HG03442 (cell line): Measurements from ENCODE around the gene FAM219A.
"Not testable (repeated sequence)": the region's sequence is repeated elsewhere in the genome, so short reads cannot be mapped to it uniquely, and the experiment has no call there.

ENCODE experiments used
- ATAC-seq: cut with Tn5 transposase; IDR thresholded peaks from one replicate; pipeline ENCODE4 v1.9.1; 2021; ENCODE audit warnings: mild to moderate bottlenecking, moderate library complexity; ENCODE audit not compliant: unreplicated experiment

FAM219A gene

DNA sequence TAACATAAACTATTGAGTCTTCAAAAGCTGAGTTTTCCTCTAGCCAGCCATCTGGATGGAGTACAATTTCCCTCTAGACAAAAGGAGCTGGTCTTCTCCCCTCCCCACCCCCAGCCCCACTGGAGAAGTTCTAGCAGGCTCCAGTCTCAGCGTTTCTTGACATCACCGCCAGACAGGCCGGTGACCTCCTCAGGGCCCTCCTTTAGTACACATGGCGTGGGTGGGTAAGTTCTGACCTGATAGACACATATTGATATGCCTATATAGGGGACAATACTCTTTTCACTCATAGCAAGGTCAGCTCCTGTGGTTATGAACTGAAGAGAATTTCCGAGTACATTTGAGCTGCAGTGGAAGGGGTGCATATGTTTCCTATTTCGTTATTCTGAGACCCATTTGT is 27.5 kb upstream of the FAM219A start:
- ATAC-seq, result no peak

DNA sequence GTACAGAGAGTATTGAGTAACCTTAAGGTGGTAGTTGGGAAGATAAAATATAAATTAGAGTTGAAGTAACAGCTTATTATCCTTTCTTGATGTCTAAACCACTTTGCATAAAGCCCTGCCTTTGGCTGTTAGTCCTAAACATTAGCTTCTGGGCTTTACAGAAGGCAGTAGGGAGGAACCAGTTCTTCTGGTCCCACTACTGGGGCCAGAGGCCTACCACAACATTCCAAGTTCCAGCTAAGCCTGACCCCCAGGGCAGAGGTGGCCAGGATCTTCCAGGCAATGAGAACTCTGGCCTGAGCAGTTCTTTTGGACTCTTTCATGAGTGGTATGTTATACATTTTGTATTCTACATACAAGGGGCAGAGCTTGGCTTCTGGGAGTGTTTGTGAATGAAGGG is 26.3 kb upstream of the FAM219A start:
- no peak for ATAC-seq

DNA sequence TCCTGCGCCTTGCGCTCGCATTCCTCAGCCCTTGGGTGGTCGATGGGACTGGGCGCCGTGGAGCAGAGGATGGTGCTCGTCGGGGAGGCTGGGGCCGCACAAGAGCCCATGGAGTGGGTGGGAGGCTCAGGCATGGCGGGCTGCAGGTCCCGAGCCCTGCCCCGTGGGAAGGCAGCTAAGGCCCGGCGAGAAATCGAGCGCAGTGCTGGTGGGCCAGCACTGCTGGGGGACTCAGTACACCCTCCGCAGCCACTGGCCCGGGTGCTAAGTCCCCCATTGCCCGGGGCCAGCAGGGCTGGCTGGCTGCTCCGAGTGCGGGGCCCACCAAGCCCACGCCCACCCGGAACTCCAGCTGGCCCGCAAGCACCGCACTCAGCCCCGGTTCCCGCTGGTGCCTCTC is 24.4 kb upstream of the FAM219A start:
- not testable (repeated sequence) for ATAC-seq

DNA sequence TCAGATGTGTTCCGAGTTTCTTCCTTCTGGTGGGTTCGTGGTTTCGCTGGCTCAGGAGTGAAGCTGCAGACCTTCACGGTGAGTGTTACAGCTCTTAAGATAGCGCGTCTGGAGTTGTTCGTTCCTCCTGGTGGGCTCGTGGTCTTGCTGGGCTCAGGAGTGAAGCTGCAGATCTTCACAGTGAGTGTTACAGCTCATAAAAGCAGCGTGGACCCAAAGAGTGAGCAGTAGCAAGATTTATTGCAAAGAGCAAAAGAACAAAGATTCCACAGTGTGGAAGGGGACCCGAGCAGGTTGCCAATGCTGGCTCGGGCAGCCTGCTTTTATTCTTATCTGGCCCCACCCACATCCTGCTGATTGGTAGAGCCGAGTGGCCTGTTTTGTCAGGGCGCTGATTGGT is 23.2 kb upstream of the FAM219A start:
- not testable (repeated sequence) for ATAC-seq

DNA sequence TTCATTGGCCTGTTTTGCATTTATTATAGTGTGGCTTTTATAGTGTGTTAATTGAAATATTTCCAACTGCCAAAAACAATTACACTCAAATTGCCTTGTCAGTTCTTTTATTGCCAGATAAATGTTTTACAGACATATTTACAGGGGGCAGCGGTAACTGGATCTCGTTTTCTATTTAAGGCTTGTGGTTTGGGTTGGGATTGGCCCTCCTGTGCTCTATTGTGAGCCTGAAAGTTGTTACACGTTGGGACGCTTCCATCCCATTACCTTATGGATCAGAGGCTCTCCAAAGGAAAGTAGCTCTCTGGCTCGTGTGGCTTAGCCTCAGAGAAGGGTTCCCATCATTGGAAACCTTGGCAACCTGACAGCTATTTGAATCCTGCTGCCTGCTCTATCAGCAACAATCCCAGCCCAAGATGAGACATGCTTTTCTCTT is 21.1 kb upstream of the FAM219A start:
- no peak for ATAC-seq

DNA sequence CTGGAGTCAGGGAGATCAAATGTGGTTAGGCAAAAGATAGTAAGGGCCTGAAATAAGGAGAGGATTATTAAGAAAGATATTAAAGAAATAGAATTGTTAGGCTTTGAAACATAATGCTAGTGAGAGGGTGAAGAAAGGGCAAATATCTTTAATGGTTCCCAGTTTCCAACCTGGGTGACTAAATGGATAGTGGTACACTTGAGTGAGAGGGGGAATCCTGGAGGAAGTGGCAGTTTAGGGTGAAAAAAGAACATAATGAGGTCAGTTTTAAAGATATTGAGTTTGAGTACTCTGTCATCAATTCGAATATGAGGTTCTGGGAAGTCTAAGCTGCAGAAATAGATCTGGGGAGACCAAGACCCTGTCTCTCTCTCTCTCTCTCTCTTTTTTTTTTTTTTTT is 19.2 kb upstream of the FAM219A start:
- no peak for ATAC-seq

DNA sequence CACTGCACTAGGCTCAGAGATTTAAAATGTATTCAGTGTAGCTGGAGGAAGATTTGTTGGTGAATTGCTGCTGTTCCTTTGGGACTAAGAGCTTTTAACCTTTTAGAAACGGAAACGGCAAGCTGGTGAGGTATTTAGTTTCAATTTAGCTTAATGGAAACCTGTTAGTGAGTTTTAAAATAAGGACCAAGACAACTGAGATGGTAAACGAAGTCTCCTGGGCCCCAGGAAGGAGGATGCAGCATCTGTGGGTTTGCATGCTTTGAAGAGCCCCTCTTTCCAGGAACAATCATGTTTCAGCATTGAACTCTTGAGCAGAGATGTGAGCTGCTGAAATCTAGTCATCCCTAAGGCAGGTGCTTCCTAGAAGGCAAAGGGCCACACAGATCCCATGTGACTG is 16.7 kb upstream of the FAM219A start:
- ATAC-seq, result no peak

DNA sequence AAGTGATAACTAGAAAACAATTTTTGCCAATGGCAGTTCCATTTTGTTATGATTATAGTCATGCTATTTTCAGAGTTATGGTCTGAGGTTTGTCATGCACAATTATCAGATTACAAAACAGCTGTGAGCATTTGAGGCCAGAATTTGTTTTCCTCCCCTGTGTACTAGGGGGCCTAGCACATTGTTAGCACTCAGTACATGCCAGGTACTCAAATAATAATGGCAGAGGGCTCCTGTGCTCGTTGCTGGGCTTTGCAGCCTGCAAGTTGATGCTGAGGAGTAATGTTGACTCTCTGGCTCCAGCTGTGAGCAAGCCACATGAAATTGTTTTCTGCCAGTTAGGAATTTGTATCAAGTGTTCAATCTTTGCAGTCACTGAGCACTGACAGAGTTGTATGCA is 7.1 kb upstream of the FAM219A start:
- ATAC-seq, result no peak

DNA sequence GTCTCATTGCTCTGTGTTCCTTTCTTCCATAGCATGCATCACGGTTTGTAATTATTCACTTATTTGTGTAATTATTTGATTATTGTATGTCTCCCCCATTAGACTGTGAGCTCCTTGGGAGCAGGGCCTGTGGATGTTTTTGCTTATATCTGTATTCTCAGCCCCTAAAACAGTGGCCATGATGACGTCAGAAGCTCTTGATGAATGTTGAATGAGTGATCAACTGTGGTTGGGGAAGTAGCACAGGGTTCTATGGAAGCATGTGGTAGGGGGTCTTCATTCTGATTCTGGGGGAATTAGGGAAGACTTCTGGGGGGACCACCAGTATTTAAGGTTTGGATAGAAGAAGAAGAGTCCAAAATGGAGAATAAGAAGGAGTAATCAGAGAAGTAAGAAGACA is 6.2 kb upstream of the FAM219A start:
- ATAC-seq, result no peak

DNA sequence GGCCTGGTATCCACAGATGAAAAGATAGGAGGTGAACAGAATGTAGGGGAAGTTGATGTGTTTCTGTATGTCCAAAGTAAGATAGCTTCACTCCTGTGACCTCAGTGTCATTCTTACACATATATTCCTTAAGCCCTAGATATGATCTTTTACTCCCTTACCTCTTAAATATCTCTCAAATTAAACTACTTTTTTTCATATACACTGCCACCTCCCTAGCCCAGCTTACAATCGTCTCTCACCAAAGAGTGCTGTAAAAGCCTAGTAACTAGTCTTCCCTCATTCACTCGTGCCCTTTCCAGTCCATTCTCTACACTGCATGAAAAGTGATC is 5.5 kb upstream of the FAM219A start:
- no peak for ATAC-seq

DNA sequence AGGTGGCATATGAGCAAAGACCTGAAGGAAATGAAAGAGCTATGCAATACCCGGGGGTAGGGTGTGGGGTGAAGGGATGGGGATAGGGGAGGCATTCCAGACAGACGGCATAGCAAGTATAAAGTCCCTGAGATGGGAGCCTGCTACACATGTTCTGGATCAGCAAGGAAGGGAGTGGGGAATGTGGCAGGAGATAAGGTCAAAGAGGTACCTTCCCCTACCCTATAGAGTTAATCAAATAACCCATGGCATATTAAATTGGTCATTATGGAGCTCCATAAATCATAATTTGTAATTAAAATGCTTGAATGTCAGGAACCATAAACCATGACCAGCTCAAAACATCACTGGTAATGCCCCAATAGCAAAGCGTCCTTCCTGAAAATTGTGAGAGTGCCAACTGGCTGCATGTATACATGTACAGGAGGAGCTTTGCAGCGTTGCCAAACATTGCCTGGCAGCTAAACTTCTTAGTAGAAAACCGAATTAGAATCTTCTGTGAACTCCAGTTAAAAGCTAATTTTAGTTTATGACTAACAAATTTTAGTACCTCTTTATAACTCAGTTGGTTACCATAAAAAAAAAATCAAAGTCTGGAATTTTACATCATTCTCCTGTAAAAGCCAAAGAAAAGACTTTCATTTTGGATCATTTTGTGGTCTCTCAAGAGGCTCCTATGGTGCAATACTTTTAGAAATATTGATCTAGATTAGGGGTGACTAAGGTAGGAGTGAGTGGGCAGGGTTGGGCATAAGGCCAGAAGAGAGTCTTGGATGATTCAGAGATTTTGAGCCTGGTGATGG is 4.9 kb upstream of the FAM219A start:
- ATAC-seq, result no peak

DNA sequence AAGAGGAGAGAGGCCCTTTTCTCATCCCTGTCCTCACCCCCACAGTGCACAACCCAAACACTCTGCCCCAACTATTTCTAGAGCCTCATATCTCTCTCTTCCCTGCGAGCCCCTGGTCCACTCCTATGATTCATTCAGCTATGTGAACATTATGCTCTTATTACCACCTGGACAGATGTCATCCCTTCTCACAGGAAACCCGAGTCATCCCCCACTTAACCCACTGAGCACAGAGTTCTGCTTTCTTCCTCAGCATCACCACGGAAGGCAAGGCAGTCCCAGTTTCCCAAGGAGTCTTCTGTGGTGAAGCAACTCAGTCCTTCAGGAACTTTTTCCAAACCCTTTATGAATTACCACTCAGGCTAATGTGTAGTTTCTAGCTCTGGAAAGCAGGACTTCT is 1.6 kb upstream of the FAM219A start:
- ATAC-seq, result no peak

DNA sequence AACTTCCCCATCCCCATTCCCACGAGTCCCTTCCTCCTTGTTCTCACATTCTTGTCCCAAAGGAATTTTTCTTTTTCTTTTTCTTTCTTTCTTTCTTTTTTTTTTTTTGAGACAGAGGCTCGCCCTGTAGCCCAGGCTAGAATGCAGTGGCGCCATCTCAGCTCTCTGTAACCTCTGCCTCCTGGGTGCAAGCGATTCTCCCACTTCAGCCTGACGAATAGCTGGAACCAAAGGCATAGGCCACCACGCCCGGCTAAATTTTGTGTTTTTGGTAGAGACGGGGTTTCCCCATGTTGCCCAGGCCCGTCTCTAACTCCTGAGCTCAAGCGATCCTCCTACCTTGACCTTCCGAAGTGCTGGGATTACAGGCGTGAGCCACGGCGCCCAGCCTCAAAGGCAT is 986 bp upstream of the FAM219A start:
- ATAC-seq, result no peak

DNA sequence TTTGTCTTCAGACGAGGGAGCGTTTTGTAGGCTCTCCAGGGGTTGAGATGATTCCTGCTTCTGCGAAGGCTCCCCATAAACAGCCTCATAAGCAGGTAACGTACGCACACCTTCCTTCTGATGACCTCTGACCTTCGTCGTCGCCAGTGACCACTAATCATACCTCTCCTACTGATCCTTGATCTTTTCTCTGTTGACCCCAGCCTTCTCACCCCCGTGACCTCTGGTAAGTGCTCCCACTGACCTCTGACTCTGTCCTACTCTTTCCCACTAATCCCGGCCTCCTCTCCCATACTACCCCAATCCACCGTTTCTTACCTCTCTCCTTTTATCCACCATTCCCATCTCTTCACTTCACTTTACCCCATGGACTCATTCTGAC is 580 bp upstream of the FAM219A start:
- no peak for ATAC-seq

DNA sequence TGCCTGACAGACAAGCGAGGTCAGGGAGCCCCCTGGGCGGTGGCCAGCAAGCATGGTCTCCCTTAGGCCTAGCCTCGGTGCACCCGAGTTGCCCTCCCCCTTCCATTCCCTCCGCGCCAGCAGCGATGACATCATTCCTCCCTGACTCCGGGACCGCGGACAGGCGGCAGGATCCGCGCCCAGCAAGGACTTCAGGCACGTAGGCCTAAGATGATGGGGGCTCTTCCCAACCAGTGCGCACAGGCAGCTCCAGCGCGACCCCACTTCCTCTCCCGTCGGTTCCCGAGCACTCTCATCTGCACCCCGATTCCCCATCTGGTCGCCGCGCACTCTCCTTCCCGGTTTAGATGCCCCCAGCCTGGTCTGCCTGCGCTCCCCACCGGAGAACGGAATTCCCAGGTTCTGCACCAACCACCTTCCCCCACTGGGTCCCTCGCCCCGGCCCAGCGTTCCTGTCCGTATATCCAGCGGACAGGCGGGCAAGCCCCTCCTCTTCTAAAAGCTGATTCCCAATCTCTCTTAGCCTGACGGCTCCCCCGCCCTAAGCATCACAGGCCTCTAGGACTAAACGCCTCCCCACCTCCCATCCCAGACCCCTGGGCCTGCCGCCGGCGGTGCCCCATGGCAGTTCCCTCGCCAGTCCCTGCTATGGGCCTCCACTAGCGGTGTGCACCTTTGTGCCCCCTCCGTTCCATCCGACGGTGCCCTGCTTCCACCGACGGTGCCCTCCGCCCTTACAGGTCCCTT is 931 bp downstream of the FAM219A start:
- ATAC-seq, result no peak

DNA sequence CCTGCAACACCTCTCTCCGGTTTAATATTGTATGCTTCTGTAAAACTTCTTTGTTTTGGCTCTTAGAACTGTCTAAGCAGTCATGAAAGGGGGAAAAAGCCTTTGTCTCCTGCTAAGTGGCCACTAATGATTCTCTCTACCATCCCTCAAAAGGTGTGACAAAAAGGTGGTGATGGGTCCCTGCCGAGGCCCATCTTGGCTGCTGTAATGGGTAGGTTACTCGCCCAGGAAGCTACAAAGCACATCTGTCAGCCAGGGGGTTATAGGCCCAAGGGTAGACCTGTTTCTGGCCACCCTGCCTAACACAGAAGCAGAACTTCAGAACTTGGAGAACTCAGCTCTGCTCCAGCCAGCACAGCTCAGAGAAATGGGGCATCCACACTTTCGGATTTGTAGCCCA is 1.6 kb downstream of the FAM219A start:
- no peak for ATAC-seq

DNA sequence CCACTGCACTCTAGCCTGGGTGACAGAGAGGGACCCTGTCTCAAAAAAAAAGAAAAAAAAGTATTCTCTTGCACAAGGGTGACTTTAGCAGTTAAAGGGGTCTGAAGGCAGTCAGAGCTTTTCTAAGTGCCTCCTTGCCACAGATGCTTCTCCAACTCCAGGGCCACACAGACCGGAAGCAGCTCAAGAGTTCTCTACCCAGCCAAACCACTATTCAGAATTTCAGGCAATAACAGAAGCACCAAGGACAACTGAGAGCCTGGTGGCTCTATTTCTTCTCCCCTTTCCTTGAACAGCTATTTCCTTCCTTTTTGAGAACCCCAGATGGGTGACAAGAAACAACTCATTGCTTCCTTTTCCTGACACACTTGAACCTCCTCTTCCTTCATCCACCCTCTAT is 2.2 kb downstream of the FAM219A start:
- ATAC-seq, result no peak

DNA sequence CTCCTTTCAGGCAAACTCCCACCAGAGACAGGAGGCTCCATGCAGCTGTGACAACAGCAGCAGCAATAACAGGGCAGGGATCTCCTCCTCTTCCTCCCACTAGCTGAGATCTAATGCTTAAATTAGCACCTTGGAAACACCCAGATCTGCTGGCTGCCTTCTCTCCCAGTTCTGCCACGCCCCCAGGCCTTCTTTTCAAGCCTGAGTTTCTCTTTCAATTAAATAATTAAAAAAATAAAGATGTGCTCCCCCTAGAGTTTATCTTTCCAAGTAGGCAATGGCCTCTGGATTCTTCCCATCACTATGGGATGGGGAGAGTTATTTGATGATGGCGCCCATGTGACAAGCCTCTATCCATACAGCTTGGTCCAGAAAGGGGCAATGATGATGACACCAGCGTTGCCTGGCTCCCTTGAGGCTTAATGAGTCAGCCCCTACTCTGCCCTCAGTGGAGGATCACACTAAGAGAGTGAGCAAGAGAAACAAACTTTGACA is 3.8 kb downstream of the FAM219A start:
- no peak for ATAC-seq

DNA sequence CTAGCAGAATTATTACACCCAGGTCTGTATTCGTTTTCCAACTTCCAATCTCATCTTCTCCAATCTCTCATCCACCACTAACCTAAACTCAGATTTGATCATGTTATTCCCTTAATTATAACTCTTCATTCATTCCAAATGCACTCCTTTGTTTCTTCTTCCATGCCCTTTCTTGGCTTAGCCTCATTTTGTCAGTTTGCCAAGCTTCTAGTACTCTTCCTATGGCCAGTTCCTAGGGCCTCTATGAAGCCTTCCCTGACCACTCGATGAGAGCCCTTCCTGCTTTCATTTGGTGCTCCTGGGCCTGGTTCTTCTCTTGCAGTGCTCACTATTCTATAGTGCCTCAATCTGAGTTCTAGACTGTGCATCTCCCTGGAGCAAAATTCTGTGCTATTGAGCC is 5.8 kb downstream of the FAM219A start:
- ATAC-seq, result no peak

DNA sequence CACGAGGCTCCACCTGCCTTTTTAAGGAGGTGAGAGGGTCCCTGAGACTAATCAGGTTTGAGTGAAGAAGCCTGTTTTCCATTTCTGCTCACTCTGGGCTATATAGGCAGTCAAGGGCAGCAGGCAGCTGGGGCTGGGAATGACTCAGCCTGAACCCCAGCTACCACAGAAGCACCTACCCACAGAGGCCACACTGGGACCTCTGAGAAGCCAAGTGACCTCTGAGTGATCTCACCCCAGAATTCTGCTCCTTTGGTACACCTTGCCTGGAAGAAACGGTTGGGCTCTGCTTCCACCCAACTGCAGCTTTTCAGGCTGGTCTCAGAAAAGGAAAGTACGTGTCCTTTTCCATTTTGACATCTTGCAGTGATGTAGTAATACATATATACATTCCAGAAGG is 6.8 kb downstream of the FAM219A start:
- peak; percentile 83 for ATAC-seq

DNA sequence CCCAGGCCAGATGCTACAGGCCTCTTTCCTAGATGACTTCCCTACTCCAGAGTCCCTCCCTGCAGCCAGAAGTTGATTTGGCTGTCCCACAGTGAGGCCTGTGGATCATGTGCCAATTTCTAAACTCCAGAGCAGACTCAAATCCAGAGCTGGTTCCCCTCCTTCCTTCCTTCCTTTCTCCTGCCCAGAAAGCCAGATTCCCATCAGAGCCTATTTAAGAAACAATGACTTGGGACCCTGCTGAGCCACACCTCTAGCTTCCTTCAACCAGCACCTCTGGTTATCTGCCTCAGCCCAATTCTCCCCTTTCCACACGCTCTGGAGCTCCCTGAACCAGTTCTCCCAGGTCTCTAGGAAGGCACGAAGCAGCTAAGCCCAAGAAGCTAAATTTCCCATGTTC is 7.2 kb downstream of the FAM219A start:
- ATAC-seq, result no peak

DNA sequence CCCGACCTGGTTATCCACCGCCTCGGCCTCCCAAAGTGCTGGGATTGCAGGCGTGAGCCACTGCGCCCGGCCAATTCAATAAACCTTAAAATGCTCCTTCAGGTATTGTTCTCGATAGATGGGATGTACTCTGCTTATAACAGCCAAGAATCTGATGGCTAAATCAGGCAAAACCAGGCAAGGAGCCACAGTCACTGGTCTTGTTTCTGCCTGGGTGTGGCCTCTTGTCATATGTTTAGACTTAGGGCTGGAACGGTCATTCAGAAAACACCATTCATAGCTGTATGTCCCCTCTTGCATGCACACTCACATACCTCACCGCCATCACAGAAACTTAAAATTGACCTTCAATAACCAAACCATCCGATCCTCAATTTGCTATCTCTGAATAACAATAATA is 7.7 kb downstream of the FAM219A start:
- no peak for ATAC-seq

DNA sequence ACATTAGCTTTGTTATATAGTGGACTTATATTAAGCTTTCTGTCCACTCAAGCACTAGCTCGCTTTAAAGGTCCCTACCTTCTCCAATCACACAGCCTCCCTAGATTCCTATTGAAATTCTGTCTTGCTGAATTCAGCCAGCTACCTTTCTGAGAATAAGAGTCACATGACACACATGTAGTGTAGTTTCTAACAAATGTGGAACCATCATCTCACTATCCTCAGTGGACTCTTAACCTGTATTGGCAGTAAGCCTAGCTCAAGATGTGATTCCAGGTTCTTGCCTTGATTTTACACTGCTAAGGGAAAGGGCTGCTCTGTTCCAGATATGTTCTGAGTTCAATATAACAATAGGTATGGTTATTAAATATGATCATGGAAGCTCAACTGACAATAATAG is 11.4 kb downstream of the FAM219A start:
- no peak for ATAC-seq
